Esophagus muscularis mucosa (tissue), 4 donors: ENCODE results near the gene EZH2. TPM values are rescaled to one million over a fixed set of nuclear protein-coding genes. Genes with fewer than 3 reads are reported as not detected.

Source experiments
- DNase-seq: peaks from one replicate; pipeline ENCODE4 v3.0.0-alpha.2; 2017; ENCODE audit errors: extremely low spot score
- H3K27ac ChIP-seq, 4 donors: fragments of 200-600 bp; sonication (generic); replicated peaks in 1 of 4; 1 replicate in 3 of 4; 2 replicates in 1 of 4; pipeline ENCODE4 v1.5.1; 2016 to 2019; ENCODE audit warnings: mild to moderate bottlenecking in 1 of 4
- H3K27me3 ChIP-seq, 4 donors: fragments of 200-600 bp; sonication (generic); one replicate each; pipeline versions ENCODE4 v1.5.1 to v1.6.0; 2016 to 2019
- H3K36me3 ChIP-seq, 4 donors: fragments of 200-600 bp; sonication (generic); one replicate each; pipeline ENCODE4 v1.5.1; 2016 to 2019
- H3K4me1 ChIP-seq, 4 donors: fragments of 200-600 bp; sonication (generic); one replicate each; pipeline ENCODE4 v1.5.1; 2016 to 2019
- H3K4me3 ChIP-seq, 4 donors: fragments of 200-600 bp; sonication (generic); 1 replicate in 2 of 4; 2 replicates in 2 of 4; pipeline ENCODE4 v1.5.1; 2016 to 2019; ENCODE audit warnings: mild to moderate bottlenecking in 4 of 4, moderate library complexity in 1 of 4
- H3K9me3 ChIP-seq, 4 donors: fragments of 200-600 bp; sonication (generic); 1 replicate in 3 of 4; 2 replicates in 1 of 4; pipeline ENCODE4 v1.5.1; 2016 to 2019
- CTCF ChIP-seq, 3 experiments: fragments of 200-600 bp in 2 of 3; fragments of 450-650 bp in 1 of 3; sonication (generic) in 2 of 3; IDR thresholded peaks; one replicate each; pipeline ENCODE4 v1.5.1; 2017 to 2019; ENCODE audit warnings: antibody characterized with exemption in 3 of 3, mild to moderate bottlenecking in 2 of 3, moderate library complexity in 1 of 3
- EP300 ChIP-seq: sonication (generic); formaldehyde crosslinking; IDR thresholded peaks from one replicate; pipeline ENCODE4 v1.6.1; 2017; ENCODE audit warnings: antibody characterized with exemption
- POLR2A ChIP-seq: fragments of 450-650 bp; IDR thresholded peaks from one replicate; pipeline ENCODE4 v1.6.1; 2017; ENCODE audit warnings: antibody characterized with exemption, moderate library complexity, mild to moderate bottlenecking, low read depth
- POLR2AphosphoS5 ChIP-seq, 2 donors: sonication (generic); formaldehyde crosslinking; IDR thresholded peaks; one replicate each; pipeline ENCODE4 v1.6.1; 2017; ENCODE audit warnings: antibody characterized with exemption in 2 of 2
- WGBS: methylation state at CpG from one replicate; pipeline ENCODE4 v1.1.5; 2018; 5-methylcytosine and 5-hydroxymethylcytosine counted together
- intact Hi-C: fragments of 100-400 bp; cut with DNase I; formaldehyde crosslinking; loops from one replicate; pipeline ENCODE4 v1.15.1; 2023
- small RNA-seq, 3 donors: library from RNA; depleted of rRNA; stranded (forward); fragments of <200 nt; gene quantifications; one replicate each; pipeline ENCODE3, GENCODE V24; 2016
- total RNA-seq, 4 donors: library from RNA; depleted of rRNA; stranded (reverse); fragments of >200 nt; gene quantifications; one replicate each; pipeline versions ENCODE4 v1.1.0 to v1.2.1, GENCODE V29; 2016

Gene EZH2
- total RNA-seq, 4 donors from 2014 or later: 0.33 to 0.52 (median 0.45) TPM; not detected in 1

- no peak for DNase-seq
- Histone ChIP-seq H3K27ac (no peak overlapping the region), H3K9me3 (no peaks in the 10 kb centered on the region), H3K36me3 (peaks cover 14 to 68% (median 46%) of the 10 kb centered on the region in 4 donors), H3K27me3 (no peaks in the 10 kb centered on the region), H3K4me3 (no peak overlapping the region), H3K4me1 (peaks cover 0 to 12% (median 8%) of the 10 kb centered on the region in 4 donors)
- intact Hi-C loops: loop anchor here (10.0 kb wide), 1 partner anchor 59 kb away; no protein-coding TSS in a partner anchor
- no peak for TF ChIP-seq EP300
- TF ChIP-seq POLR2AphosphoS5 (IDR thresholded peaks at IDR 0.05): no peak
- TF ChIP-seq POLR2A: no peak
- no peak for TF ChIP-seq CTCF (IDR thresholded peaks at IDR 0.05)
Observed at GRCh38 chr7:148763622-148764021, 120.5 kb downstream of the EZH2 start.

GRCh38 chr7:148761499-148762278 is 122.4 kb downstream of the EZH2 start:
- intact Hi-C loops: loop anchor here (10.0 kb wide), 1 partner anchor 57 kb away; no protein-coding TSS in a partner anchor
- TF ChIP-seq POLR2A: no peak
- no peak for TF ChIP-seq EP300
- TF ChIP-seq POLR2AphosphoS5 (IDR thresholded peaks at IDR 0.05): no peak
- no peak for TF ChIP-seq CTCF (IDR thresholded peaks at IDR 0.05)
- Histone ChIP-seq H3K36me3 (peaks cover 4 to 64% (median 44%) of the 10 kb centered on the region in 4 donors), H3K4me3 (no peak overlapping the region), H3K27ac (no peak overlapping the region), H3K4me1 (peaks cover 0 to 12% (median 8%) of the 10 kb centered on the region in 4 donors), H3K27me3 (no peaks in the 10 kb centered on the region), H3K9me3 (no peaks in the 10 kb centered on the region)
- DNase-seq: no peak
- WGBS: 94% methylated on average over 12 of the region's 12 CpGs

Small RNAs within 50 kb of the gene (small RNA-seq; reads per million reads assigned to genes)
- gene RF00017 (0 reads per million in 3 donors), gene RN7SL569P (0 reads per million in 3 donors), gene RNU7-20P (0 reads per million in 3 donors)

Other genes starting within 250 kb of the EZH2 start
- 10 to 100 TPM; 73.1 to 87.1 (median 77.8) TPM for gene CUL1, start 185.4 kb downstream of the EZH2 start, total RNA-seq
- gene PDIA4, start 144.2 kb upstream of the EZH2 start, total RNA-seq: 10 to 100 TPM; 33.2 to 58.1 (median 42.8) TPM
- gene ZNF786, start 206.4 kb upstream of the EZH2 start, total RNA-seq: 10 to 100 TPM in 1 of 4 donors, 1 to 10 TPM in 3; 4.5 to 10.7 (median 5.6) TPM
- gene ZNF425, start 242.0 kb upstream of the EZH2 start, total RNA-seq: 1 to 10 TPM; 2.1 to 3.9 (median 3.3) TPM